HK-2 (cell line): ENCODE data around the gene FAM25G.

Experiments used
- DNase-seq: peaks from one replicate; pipeline ENCODE4 v3.0.0-alpha.2; 2018; ENCODE audit not compliant: unreplicated experiment

FAM25G gene

GRCh38 chr10:47449102-47449978 is 42.2 kb downstream of the FAM25G start:
- DNase-seq: no peak

DNA sequence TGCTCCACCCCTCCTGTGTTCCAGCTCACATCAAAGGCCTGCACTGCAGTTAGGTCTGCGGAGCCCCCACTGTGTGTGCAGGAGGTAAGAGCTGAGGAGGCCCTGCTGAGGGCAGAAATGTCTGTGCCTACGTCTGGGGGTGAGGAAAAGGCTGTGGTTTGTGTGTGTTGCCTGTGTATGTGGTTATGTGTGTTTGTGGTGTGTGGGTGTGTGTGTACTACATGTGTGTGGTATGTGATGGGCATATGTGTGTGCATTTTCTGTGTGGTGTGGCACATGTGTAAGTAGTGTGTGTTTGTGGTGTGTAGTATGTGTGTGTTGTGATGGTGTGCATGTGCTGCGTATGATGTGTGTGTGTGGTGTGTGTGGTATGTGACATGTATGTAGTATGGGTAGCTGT is 43.8 kb downstream of the FAM25G start:
- no peak for DNase-seq

- DNase-seq: no peak
These were observed 44.3 kb downstream of the FAM25G start for GRCh38 chr10:47447209-47447608.

DNA sequence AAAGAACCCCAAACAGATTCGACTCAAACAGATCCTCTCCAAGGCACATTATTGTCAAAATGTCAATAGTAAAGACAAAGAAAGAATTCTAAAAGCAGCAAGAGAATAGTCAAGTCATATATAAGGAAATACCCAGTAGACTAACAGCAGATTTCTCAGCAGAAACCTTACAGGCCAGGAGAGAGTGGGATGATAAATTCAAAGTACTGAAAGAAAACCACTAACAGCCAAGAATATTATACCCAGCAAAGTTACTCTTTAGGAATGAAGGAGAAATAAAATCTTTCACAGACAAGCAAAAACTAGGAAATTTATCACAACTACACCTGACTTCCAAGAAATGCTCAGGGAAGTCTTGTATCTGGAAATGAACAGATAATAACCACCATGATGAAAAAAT is 45.8 kb downstream of the FAM25G start:
- DNase-seq: no peak

DNA sequence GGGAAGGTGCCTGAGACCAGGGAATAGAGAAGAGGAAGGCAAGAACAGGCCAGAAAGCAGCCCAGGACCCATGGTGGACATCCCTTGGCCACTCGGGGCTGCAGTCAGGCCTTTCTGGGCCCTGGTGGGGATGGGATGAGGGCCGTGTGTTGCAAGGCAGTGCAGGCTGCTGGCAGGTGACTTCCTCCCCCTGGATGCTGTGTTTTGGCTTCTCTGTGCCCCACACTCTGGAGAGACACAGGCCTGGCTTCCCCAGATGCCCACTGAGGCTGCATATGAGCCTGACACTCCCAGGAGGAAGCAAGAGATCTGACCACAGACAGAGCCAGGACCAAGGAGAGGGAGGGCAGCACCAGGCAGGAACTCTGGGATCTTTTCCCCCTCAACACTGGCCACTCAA is 47.5 kb downstream of the FAM25G start:
- DNase-seq: no peak

DNA sequence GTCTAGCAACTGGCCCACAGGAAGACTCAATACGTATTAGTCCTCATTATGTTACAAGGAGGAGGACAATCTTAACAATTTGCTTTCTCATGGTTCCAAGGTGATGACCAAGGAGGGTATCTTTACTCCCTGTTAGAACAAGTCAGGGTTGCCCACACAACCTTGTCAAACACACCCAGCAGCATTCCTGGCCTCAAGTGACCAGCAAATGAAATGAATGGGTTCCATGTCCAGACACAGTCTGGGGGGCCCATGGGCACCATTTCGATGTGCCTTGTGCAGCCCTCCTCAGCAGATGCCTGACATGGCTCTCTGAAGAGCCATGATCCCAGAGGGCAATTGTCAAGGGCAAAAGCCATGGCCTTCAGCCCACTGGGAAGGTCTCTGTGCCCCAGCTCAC is 48.4 kb downstream of the FAM25G start:
- no peak for DNase-seq

DNA sequence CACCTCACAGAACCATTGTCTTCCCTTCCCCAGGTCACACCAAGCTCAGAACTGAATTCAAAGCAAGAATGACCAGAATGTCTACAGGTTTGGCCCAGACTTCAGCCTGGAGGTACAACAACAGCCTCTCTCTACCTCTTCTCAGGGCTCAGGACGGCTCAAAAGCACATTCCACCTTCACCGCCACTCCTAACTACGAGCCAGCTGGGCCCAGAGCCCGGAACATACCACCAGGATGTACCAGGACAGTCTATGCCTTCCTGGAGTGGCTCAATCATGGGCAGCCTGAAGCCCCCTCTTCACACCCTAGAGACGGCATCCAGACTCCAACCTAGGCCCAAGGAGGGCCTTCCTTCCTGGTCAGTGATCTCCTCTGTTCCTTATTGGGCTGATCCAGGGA is 49.1 kb downstream of the FAM25G start:
- DNase-seq: no peak

GRCh38 chr10:47441938-47442337 is 49.6 kb downstream of the FAM25G start:
- DNase-seq: no peak

DNA sequence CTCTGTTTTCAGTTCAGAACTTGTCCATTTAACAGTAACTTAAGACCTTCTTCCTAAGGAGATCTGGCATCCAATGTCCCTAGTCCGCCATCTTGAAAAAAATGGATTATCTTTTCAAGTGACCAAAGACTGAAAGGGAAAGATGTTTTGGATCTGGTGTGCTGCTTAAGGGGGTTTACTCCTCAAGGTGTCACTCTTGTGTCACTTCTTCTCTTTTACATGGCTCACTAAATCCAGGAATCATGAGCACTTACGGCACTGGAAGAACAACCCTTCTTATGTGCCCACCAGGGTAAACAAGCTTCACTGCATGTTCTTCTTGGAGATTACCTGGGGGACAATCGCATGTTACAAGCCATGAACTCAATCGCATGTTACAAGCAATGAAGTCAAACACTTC is 51.3 kb downstream of the FAM25G start:
- no peak for DNase-seq

DNA sequence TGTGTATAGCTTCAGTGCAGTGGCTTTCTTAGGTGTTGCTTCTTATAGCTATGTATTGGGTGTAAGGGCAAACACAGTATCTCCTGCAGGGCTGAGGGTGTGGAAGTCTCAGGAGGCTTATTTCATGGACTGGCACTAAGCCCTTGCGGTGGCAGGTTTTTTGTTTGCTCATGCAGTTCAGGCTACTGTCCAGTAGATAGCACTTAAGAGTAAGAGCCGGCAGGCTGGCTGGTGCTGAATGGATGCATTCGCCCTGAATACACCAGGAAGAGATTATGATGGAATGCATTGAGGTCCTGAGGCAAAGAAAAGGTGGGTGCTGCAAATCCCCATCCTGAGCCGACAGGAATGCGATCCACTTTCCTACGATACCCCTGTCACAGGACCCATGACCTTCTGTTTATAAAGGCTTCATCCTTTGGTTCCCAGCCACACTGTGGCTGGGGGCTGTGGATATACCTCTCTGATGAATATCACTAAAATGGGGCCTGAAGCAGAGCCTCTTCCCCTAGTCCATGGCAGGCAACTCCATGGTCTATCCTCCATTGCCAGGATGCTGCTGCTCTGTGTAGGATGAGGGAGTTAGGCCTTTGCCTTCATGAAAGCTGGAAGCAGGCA is 52.5 kb downstream of the FAM25G start:
- peak; percentile 52 for DNase-seq
